Neural progenitor cell (in vitro differentiated cells): Measurements from ENCODE around the gene DSCAML1.

Experiments used
- EZH2 ChIP-seq: fragments of 200-600 bp; sonication (generic); IDR thresholded peaks from 2 replicates; pipeline ENCODE4 v1.6.1; 2017; ENCODE audit warnings: antibody characterized with exemption, mild to moderate bottlenecking, moderate library complexity
- EZH2phosphoT487 ChIP-seq: fragments of 200-600 bp; sonication (generic); IDR thresholded peaks from 2 replicates; pipeline ENCODE4 v1.6.1; 2017; ENCODE audit warnings: antibody characterized with exemption

DNA sequence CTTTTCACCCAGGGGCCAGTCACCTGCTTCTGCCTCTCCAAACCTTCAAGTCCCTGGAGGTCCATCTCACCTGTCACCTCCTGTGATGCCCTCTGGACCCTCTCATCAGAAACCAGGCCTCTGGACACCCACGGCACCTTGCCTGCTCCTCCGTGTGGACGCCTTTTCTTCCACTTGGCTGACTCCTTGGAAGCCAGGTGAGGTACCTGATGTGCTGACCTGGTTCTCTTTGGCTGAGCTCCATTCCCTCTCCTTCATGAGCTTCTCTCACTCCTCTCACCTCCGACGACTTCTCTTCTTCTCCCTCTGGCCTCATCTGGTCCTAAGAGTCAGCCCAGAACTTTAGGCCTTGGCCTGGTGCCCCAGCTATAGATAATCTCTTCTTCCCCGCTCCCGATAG, 370.1 kb downstream of the DSCAML1 start:
- TF ChIP-seq EZH2 (no peak), EZH2phosphoT487 (no peak)
